ENCODE measurements around the gene VRK2.

VRK2 gene

DNA sequence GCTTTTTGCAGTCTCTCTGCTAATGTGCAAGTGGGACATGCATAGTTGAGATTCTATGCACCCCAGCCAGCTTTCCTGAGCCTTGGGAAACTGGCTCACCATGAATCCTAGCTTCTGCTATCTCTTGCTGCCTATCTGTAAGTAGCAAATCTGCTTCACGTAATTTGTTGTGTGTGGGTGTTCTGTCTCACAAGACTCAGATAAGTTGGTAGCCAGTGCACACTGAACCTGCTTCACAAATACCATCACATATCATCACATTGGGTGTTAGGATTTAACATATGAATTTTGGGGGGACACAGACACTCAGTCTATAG, 13.9 kb upstream of the VRK2 start:
- H3K36me3 ChIP-seq, result no peaks in the 10 kb centered on the region
- H3K4me2 ChIP-seq, result no peak overlapping the region
- TF ChIP-seq Cebpa-rat (IDR thresholded peaks at IDR 0.05), result no peak
- H3K4me3 ChIP-seq, result no peak overlapping the region
- H3K27me3 ChIP-seq, result no peaks in the 10 kb centered on the region
- no peaks in the 10 kb centered on the region for H3K9me3 ChIP-seq
- no peaks in the 10 kb centered on the region for H4K20me1 ChIP-seq
- no peak overlapping the region for H3K27ac ChIP-seq
- no peaks in the 10 kb centered on the region for H3K4me1 ChIP-seq
- H3K9ac ChIP-seq, result no peak overlapping the region

DNA sequence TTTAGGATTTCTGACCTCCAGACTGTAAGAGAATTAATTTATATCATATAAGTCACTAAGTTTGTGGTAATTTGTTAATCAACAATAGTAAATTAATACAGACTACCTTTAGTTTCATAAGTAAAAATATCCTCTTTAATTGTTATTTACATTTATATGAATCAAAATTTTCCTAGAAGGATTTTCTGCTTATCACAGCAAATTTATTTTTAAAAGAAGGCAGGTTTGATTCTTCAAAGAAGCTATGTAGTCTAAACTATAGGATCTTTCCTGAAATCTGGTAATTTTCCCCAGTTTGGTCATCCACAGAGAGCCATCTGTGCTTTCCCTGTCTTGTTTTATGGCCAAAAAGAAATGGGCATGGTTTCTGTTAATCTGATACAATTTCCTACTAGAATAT, 13.1 kb upstream of the VRK2 start:
- Histone ChIP-seq H3K9me3 (no peaks in the 10 kb centered on the region), H3K36me3 (no peaks in the 10 kb centered on the region)
- TF ChIP-seq Cebpa-rat (IDR thresholded peaks at IDR 0.05), result no peak

GRCh38 chr2:58035352-58035751, 11.3 kb upstream of the VRK2 start:
- no peak overlapping the region for H3K4me3 ChIP-seq
- H3K27me3 ChIP-seq, result no peaks in the 10 kb centered on the region
- H3K36me3 ChIP-seq, result no peaks in the 10 kb centered on the region
- H3K4me2 ChIP-seq, result no peak overlapping the region
- H4K20me1 ChIP-seq, result no peaks in the 10 kb centered on the region
- no peak for TF ChIP-seq Cebpa-rat (IDR thresholded peaks at IDR 0.05)
- H3K27ac ChIP-seq, result no peak overlapping the region
- H3K4me1 ChIP-seq, result peaks cover 7% of the 10 kb centered on the region
- no peak overlapping the region for H3K9ac ChIP-seq
- H3K9me3 ChIP-seq, result no peaks in the 10 kb centered on the region

More for the DNA sequence above, 13.1 kb upstream of the VRK2 start:
- Histone ChIP-seq H3K4me2 (no peak overlapping the region), H3K4me1 (no peaks in the 10 kb centered on the region), H3K9ac (no peak overlapping the region), H4K20me1 (no peaks in the 10 kb centered on the region), H3K27me3 (no peaks in the 10 kb centered on the region), H3K27ac (no peak overlapping the region), H3K4me3 (no peak overlapping the region)

- H3K36me3 ChIP-seq, result no peaks in the 10 kb centered on the region
These were observed 7.4 kb upstream of the VRK2 start for GRCh38 chr2:58039170-58039611.

DNA sequence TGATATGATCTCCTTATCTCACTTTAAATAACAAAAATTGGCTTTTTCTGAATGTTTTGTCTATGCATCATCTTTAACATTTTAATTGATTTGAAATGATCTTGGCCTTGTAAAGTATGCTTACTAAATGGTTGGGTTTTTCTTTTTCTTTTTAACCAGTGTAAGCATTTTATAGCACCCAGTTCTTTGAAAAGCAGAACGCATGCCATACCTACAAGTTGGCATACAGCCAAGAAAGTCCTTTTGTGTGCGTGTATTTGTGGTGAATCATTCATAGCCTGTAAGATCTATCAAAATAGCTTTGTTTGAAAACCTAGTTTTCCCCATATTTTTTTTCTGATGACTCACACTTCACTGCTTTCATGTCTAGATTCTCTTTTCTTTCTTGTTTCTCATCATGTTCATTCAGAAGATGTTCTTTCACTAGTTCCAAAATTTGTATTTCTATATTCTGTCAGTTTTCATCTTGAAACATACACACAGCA, 4.1 kb upstream of the VRK2 start:
- no peaks in the 10 kb centered on the region for H3K27me3 ChIP-seq
- H3K4me1 ChIP-seq, result peaks cover 26% of the 10 kb centered on the region
- no peak overlapping the region for H3K4me3 ChIP-seq
- no peaks in the 10 kb centered on the region for H3K9me3 ChIP-seq
- no peaks in the 10 kb centered on the region for H4K20me1 ChIP-seq
- H3K9ac ChIP-seq, result no peak overlapping the region
- no peak overlapping the region for H3K4me2 ChIP-seq
- H3K27ac ChIP-seq, result no peak overlapping the region
- H3K36me3 ChIP-seq, result no peaks in the 10 kb centered on the region
- TF ChIP-seq Cebpa-rat (IDR thresholded peaks at IDR 0.05), result no peak

More at GRCh38 chr2:58039170-58039611, 7.4 kb upstream of the VRK2 start:
- Histone ChIP-seq H3K9ac (no peak overlapping the region), H3K27me3 (no peaks in the 10 kb centered on the region), H3K27ac (no peak overlapping the region; the same call in 1 of the 2 replicates), H3K4me1 (peaks cover 7% of the 10 kb centered on the region), H4K20me1 (no peaks in the 10 kb centered on the region), H3K4me2 (peak overlapping the region; percentile 40), H3K9me3 (no peaks in the 10 kb centered on the region), H3K4me3 (no peak overlapping the region)
- no peak for TF ChIP-seq Cebpa-rat (IDR thresholded peaks at IDR 0.05)

DNA sequence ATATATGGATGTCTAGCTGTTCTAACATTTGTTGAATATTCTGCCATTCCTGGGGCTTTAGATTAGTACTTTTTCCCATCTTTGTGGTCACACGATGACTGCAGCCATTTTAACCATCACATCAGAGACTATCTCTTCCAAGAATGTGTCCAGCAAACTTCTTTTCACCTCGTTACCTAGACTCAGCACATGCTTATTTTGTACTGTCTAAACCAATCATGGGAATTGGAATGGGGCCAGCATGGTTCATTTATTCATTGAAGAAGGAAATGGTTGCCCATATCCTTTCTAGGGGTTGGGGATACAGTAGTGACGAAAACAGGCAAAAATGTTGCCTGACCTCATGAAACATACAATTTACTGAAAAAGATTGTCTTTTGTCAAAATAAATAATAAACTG, 2.5 kb upstream of the VRK2 start:
- Histone ChIP-seq H3K9me3 (no peaks in the 10 kb centered on the region), H3K27me3 (no peaks in the 10 kb centered on the region), H4K20me1 (no peaks in the 10 kb centered on the region), H3K27ac (no peak overlapping the region), H3K4me1 (peaks cover 35% of the 10 kb centered on the region), H3K36me3 (0 out of 2 replicates have a peak, but pooled peaks cover 2% of the 10 kb centered on the region), H3K4me3 (no peak overlapping the region), H3K4me2 (no peak overlapping the region), H3K9ac (no peak overlapping the region)
- TF ChIP-seq Cebpa-rat (IDR thresholded peaks at IDR 0.05), result no peak

DNA sequence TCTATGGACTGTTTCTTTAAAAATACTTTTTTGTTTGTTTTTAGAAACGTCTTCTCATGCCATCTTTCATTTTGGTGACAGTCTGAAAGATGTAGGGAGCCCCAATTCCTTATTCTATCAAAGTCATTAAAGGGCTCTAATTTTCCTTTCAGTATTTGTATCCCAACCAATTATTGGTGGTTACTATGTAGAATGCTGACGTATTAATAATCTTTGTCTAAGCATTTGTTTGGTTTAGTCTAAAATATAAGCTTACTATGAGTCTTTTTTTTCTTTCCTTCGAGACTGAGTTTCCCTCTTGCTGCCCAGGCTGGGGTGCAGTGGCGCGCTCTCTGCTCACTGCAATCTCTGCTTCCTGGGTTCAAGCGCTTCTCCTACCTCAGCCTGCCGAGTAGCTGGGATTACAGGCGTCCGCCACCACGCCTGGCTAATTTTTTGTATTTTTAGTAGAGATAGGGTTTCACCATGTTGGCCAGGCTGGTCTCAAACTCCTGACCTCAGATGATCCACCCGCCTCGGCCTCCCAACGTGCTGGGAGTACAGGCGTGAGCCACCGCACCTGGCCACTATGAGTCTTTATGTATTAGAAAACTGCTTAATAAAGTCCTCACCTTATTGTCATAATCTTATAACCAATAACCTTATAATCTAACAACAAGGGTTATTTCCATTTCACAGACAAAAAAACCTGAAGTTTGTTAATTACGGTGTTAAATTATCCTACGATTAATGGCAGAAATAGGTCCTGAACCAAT, 849 bp upstream of the VRK2 start:
- Histone ChIP-seq H3K4me3 (peak overlapping the region; percentile 80), H3K9ac (peak overlapping the region; percentile 94), H3K9me3 (no peaks in the 10 kb centered on the region), H3K27ac (peak overlapping the region; percentile 96), H4K20me1 (0 out of 2 replicates have a peak, but pooled peaks cover 2% of the 10 kb centered on the region), H3K27me3 (no peaks in the 10 kb centered on the region), H3K4me1 (peaks cover 31% of the 10 kb centered on the region), H3K36me3 (peaks cover 7% of the 10 kb centered on the region), H3K4me2 (peak overlapping the region; percentile 86)
- no peak for TF ChIP-seq Cebpa-rat (IDR thresholded peaks at IDR 0.05)

GRCh38 chr2:58046335-58046584, 346 bp upstream of the VRK2 start:
- peaks cover 31% of the 10 kb centered on the region for H3K4me1 ChIP-seq

GRCh38 chr2:58047373-58047935, 848 bp downstream of the VRK2 start:
- no peaks in the 10 kb centered on the region for H3K27me3 ChIP-seq
- H3K4me2 ChIP-seq, result peak overlapping the region; percentile 86
- H3K9ac ChIP-seq, result peak overlapping the region; percentile 94
- TF ChIP-seq Cebpa-rat (IDR thresholded peaks at IDR 0.05), result no peak
- peaks cover 14% of the 10 kb centered on the region for H3K36me3 ChIP-seq
- 0 out of 2 replicates have a peak, but pooled peaks cover 4% of the 10 kb centered on the region for H4K20me1 ChIP-seq
- peak overlapping the region; percentile 80 for H3K4me3 ChIP-seq
- H3K27ac ChIP-seq, result peak overlapping the region; percentile 96
- H3K9me3 ChIP-seq, result no peaks in the 10 kb centered on the region
- H3K4me1 ChIP-seq, result peaks cover 31% of the 10 kb centered on the region

More at GRCh38 chr2:58046335-58046584, 346 bp upstream of the VRK2 start:
- Histone ChIP-seq H4K20me1 (0 out of 2 replicates have a peak, but pooled peaks cover 4% of the 10 kb centered on the region), H3K36me3 (peaks cover 11% of the 10 kb centered on the region), H3K4me2 (peak overlapping the region; percentile 86), H3K27ac (peak overlapping the region; percentile 96), H3K9ac (peak overlapping the region; percentile 94), H3K27me3 (no peaks in the 10 kb centered on the region), H3K9me3 (no peaks in the 10 kb centered on the region), H3K4me3 (peak overlapping the region; percentile 80)
- no peak for TF ChIP-seq Cebpa-rat (IDR thresholded peaks at IDR 0.05)

DNA sequence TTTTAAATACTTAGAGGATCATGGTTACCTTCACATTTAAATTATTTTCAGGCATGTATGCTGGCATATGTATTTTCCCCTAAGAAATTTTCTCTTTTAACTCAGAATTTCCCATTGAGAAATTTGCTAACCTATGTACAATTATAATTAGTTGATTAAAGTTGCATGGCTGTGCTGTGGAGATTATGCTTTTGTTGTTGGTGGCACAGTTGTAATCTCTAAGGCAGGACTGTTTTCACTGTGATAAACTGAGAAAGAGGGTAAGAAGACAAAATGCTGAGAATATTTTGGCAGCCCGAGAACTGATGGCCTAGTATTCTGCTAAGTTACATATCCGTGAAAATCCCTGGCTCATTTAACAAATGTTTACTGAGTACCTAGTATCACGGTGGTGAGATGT, 1.4 kb downstream of the VRK2 start:
- H3K27ac ChIP-seq, result no peak overlapping the region; the same call in 1 of the 2 replicates
- peak overlapping the region; percentile 86 for H3K4me2 ChIP-seq
- H3K4me3 ChIP-seq, result peak overlapping the region; percentile 80
- no peaks in the 10 kb centered on the region for H3K27me3 ChIP-seq
- H3K36me3 ChIP-seq, result peaks cover 14% of the 10 kb centered on the region
- H4K20me1 ChIP-seq, result 0 out of 2 replicates have a peak, but pooled peaks cover 4% of the 10 kb centered on the region
- peaks cover 31% of the 10 kb centered on the region for H3K4me1 ChIP-seq
- TF ChIP-seq Cebpa-rat (IDR thresholded peaks at IDR 0.05), result no peak
- H3K9ac ChIP-seq, result peak overlapping the region; percentile 94; the same call in 1 of the 2 replicates
- no peaks in the 10 kb centered on the region for H3K9me3 ChIP-seq
